K562 (cell line): Measurements from ENCODE around the gene RHBDF2. TPM values are rescaled to one million over a fixed set of nuclear protein-coding genes. Genes with fewer than 3 reads are reported as not detected.
A peak's percentile ranks its signal among the peaks of the same experiment; 100 is the strongest.

Experiments used
- ATAC-seq: fragments of 200-7000 bp; cut with Tn5 transposase; 3 replicates; pipeline ENCODE4 v1.9.1; 2020; ENCODE audit warnings: moderate library complexity
- BruUV-seq: library from RNA; stranded (reverse); fragments of 400-500 nt; replicated peaks from 2 replicates; lab custom pipeline; 2021; lab: Mats Ljungman, UMichigan
- CTCF ChIA-PET: fragments of 300-600 bp; formaldehyde crosslinking; extraction: SDS; loops from one replicate; lab custom pipeline; 2021; ENCODE audit warnings: low intra/inter-chr PET ratio; lab: Yijun Ruan, JAX
- POLR2A ChIA-PET: fragments of 300-600, 350-650 bp; sonication (Branson Sonifier 250); formaldehyde crosslinking; extraction: SDS; loops from one replicate; lab custom pipeline; 2021; ENCODE audit warnings: antibody characterized with exemption, inconsistent platforms; lab: Yijun Ruan, JAX
- DNase-seq, 4 experiments: peaks; one replicate each; pipeline versions ENCODE4 v3.0.0 to v3.0.0-alpha.2; 2011 to 2018; ENCODE audit warnings: low spot score in 3 of 4, mixed read lengths in 3 of 4; ENCODE audit errors: extremely low read depth in 1 of 4
- FAIRE-seq: peaks from 2 replicates; lab custom pipeline; 2011; peaks lifted over from hg19 to GRCh38; lab: Jason Lieb, UNC
- H2AFZ ChIP-seq: 2 replicates; pipeline ENCODE4 v1.6.0; 2011; ENCODE audit warnings: low read depth, low read length, control low read depth, inconsistent platforms
- H3K27ac ChIP-seq: fragments of 200-600 bp; 3 replicates; pipeline ENCODE4 v1.8.0; 2011; ENCODE audit warnings: low read depth, mild to moderate bottlenecking, control low read depth, inconsistent platforms, low read length, moderate library complexity, mixed read lengths; ENCODE audit errors: extremely low read depth
- H3K27me3 ChIP-seq, 2 experiments: fragments of 300-600 bp in 1 of 2; 2 replicates in 1 of 2; 3 replicates in 1 of 2; pipeline versions ENCODE4 v1.6.0 to v1.8.0; 2011; ENCODE audit warnings: inconsistent platforms in 2 of 2, low read length in 2 of 2, mild to moderate bottlenecking in 1 of 2, mixed read lengths in 1 of 2, moderate library complexity in 1 of 2; ENCODE audit not compliant: control insufficient read depth in 2 of 2, insufficient read depth in 2 of 2
- H3K36me3 ChIP-seq: fragments of 300-600 bp; 3 replicates; pipeline ENCODE4 v1.8.0; 2011; ENCODE audit warnings: mild to moderate bottlenecking, low read length, inconsistent platforms; ENCODE audit not compliant: control insufficient read depth, insufficient read depth
- H3K4me1 ChIP-seq, 2 experiments: fragments of 200-600 bp in 1 of 2; replicated peaks in 1 of 2; 2 replicates in 1 of 2; 3 replicates in 1 of 2; pipeline versions ENCODE4 v1.5.1 to v1.8.0; 2011; ENCODE audit warnings: inconsistent platforms in 2 of 2, low read length in 2 of 2, mild to moderate bottlenecking in 1 of 2, mixed read lengths in 1 of 2, moderate library complexity in 1 of 2; ENCODE audit not compliant: control insufficient read depth in 2 of 2, insufficient read depth in 2 of 2
- H3K4me2 ChIP-seq: 2 replicates; pipeline ENCODE4 v1.6.1; 2011; ENCODE audit warnings: low read length, control low read depth, inconsistent platforms, mixed read lengths; ENCODE audit not compliant: insufficient read depth
- H3K4me3 ChIP-seq: fragments of 200-600 bp; sonication (generic), shearing (Covaris generic); 2 replicates; pipeline ENCODE4 v1.5.1; 2016; ENCODE audit warnings: control low read depth, inconsistent platforms
- H3K79me2 ChIP-seq: fragments of 200-600 bp; 3 replicates; pipeline ENCODE4 v1.8.0; 2011; ENCODE audit warnings: low read length, inconsistent platforms; ENCODE audit not compliant: control insufficient read depth, insufficient read depth
- H3K9ac ChIP-seq, 2 experiments: 2 replicates each; pipeline versions ENCODE4 v1.6.0 to v1.6.1; 2011; ENCODE audit warnings: low read depth in 2 of 2, low read length in 2 of 2, control low read depth in 1 of 2, inconsistent platforms in 1 of 2, mild to moderate bottlenecking in 1 of 2, mixed read lengths in 1 of 2; ENCODE audit not compliant: insufficient read depth in 1 of 2
- H3K9me1 ChIP-seq: one replicate; pipeline ENCODE4 v1.6.0; 2011; ENCODE audit warnings: inconsistent platforms, mild to moderate bottlenecking, low read length, moderate library complexity; ENCODE audit not compliant: control insufficient read depth, insufficient read depth
- H3K9me3 ChIP-seq: replicated peaks from 2 replicates; pipeline ENCODE4 v1.5.1; 2011; ENCODE audit warnings: low read depth, low read length, inconsistent platforms; ENCODE audit not compliant: control insufficient read depth, insufficient read depth
- H4K20me1 ChIP-seq: replicated peaks from 2 replicates; pipeline ENCODE4 v1.6.1; 2011; ENCODE audit warnings: low read length, inconsistent platforms, mixed read lengths; ENCODE audit not compliant: control insufficient read depth, insufficient read depth
- BRCA1 ChIP-seq, 2 experiments: fragments of 450-650 bp in 1 of 2; sonication (generic) in 1 of 2; formaldehyde crosslinking in 1 of 2; IDR thresholded peaks; 2 replicates each; pipeline versions ENCODE4 v1.5.0 to v1.6.1; 2017 to 2020; ENCODE audit warnings: mild to moderate bottlenecking in 1 of 2, missing genetic modification reagents in 1 of 2
- BRD9 ChIP-seq: fragments of 450-650 bp; IDR thresholded peaks from 2 replicates; pipeline ENCODE4 v1.6.1; 2018; ENCODE audit warnings: low read depth; ENCODE audit not compliant: partially characterized antibody
- KDM1A ChIP-seq, 2 experiments: fragments of 450-650 bp; IDR thresholded peaks; 2 replicates each; pipeline ENCODE4 v1.6.1; 2016; ENCODE audit warnings: mild to moderate bottlenecking in 2 of 2
- MTA2 ChIP-seq: fragments of 450-650 bp; IDR thresholded peaks from 2 replicates; pipeline ENCODE4 v1.6.1; 2016; ENCODE audit warnings: low read depth
- PTTG1 ChIP-seq: fragments of 450-650 bp; IDR thresholded peaks from 2 replicates; pipeline ENCODE4 v1.6.1; 2016; ENCODE audit warnings: low read depth, mild to moderate bottlenecking, missing genetic modification characterization, missing compliant biosample characterization
- ZKSCAN8 ChIP-seq: fragments of 200-800 bp; sonication (Bioruptor generic); IDR thresholded peaks from 2 replicates; pipeline ENCODE4 v1.6.1; 2016; ENCODE audit warnings: missing genetic modification characterization, missing compliant biosample characterization
- WGBS: fragments of 100-300 bp; shearing (Covaris generic); methylation state at CpG from one replicate; pipeline ENCODE4 v1.1.6; 2016; ENCODE audit warnings: low coverage, mixed read lengths; ENCODE audit not compliant: insufficient coverage; ENCODE audit errors: missing lambda C conversion rate; 5-methylcytosine and 5-hydroxymethylcytosine counted together
- in situ Hi-C: fragments of 300-500 bp; cut with MboI; formaldehyde crosslinking; loops from 4 replicates; pipeline ENCODE4 v1.15.0; 2018; ENCODE audit warnings: inconsistent platforms, mixed read lengths
- intact Hi-C: fragments of 100-400 bp; cut with micrococcal nuclease; formaldehyde crosslinking; loops from 2 replicates; pipeline ENCODE4 v1.14.2; 2022
- polyA plus RNA-seq, 8 experiments: library from polyadenylated mRNA; depleted of rRNA in 4 of 8; stranded (reverse) in 5 of 8; unstranded in 3 of 8; fragments of >200 nt; fragmentation: Nextera tagmentation in 2 of 8; fragmentation: Illumina TruSeq in 1 of 8; extraction: Ambion mirVana in 2 of 8; extraction: Trizol in 1 of 8; gene quantifications; 2 replicates each; pipeline versions ENCODE4 v1.2.1 to v1.2.3, GENCODE V29; 2011 to 2014; ENCODE audit warnings: inconsistent platforms in 1 of 8, missing spikeins in 1 of 8
- total RNA-seq, 7 experiments: library from RNA; depleted of rRNA in 6 of 7; stranded (reverse); fragments of >200 nt in 6 of 7; fragmentation: Illumina TruSeq in 2 of 7; extraction: Trizol in 2 of 7; gene quantifications; 2 replicates each; pipeline versions ENCODE4 v1.2.1 to v1.2.3, GENCODE V29; 2011 to 2021; ENCODE audit warnings: low replicate concordance in 1 of 7
- TF ChIP-seq, protein P1 (sequence below): fragments of 250-450 bp; sonication (Bioruptor Pico); IDR thresholded peaks from 2 replicates; pipeline ENCODE4 v1.8.0; 2022; ENCODE audit warnings: inconsistent platforms
- TF ChIP-seq, protein P2 (sequence below), 2 experiments: fragments of 450-650 bp in 1 of 2; sonication (generic) in 1 of 2; formaldehyde crosslinking in 1 of 2; IDR thresholded peaks; 2 replicates each; pipeline versions ENCODE4 v1.7.1 to v1.9.0; 2016 to 2022; ENCODE audit warnings: inconsistent platforms in 1 of 2, mild to moderate bottlenecking in 1 of 2, missing genetic modification reagents in 1 of 2
- TF ChIP-seq, protein P3 (sequence below): IDR thresholded peaks from 2 replicates; pipeline ENCODE4 v1.6.1; 2016; ENCODE audit warnings: missing genetic modification characterization, missing compliant biosample characterization

RHBDF2 gene
- total and polyA plus RNA-seq, 9 of the 15 experiments (the other 6 are each of a cell fraction or from before 2014, with no cell fraction given): 0.04 to 2.8 (median 1.1) TPM

DNA sequence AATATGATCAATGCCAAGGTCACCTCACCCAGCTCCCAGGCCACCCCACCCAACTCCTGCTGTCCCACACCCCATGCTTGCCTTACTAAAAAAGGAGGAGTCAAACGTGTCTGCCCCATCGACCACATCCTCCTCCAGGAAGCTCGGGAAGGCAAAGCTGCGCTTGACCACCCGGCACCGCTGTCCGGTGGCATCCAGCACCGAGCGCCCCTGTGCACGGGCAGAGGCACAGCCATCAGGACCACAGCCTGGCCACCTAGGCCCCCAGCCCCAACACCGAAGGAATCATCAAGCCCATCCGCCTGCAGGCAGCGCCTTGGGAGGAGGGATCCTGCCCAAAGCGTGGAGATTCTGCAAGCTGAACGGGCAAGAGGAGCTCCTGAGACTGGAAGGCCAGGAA lies 23.6 kb downstream of the RHBDF2 start:
- intact Hi-C loops (no loop called here), in situ Hi-C loops (no loop called here)
- FAIRE-seq (no peak), DNase-seq (no peak), ATAC-seq (no peak)
- Histone ChIP-seq H3K4me1 (peaks cover 0 to 47% of the 10 kb centered on the region in 2 experiments; a peak in 2 of 5 replicates), H3K4me3 (no peak overlapping the region), H3K27me3 (peaks cover 8 to 42% of the 10 kb centered on the region in 2 experiments; a peak in 4 of 5 replicates), H2AFZ (no peak overlapping the region), H3K36me3 (no peaks in the 10 kb centered on the region), H3K27ac (no peak overlapping the region), H3K9me1 (peaks cover 1% of the 10 kb centered on the region), H3K9me3 (no peaks in the 10 kb centered on the region), H3K4me2 (no peak overlapping the region), H4K20me1 (peaks cover 3% of the 10 kb centered on the region; the same call in 1 of the 2 replicates), H3K9ac (peak overlapping the region in 1 of 2 experiments; percentile 26; a peak in 1 of 4 replicates), H3K79me2 (no peaks in the 10 kb centered on the region)
- WGBS: 20% methylated on average over 15 of the region's 15 CpGs
- no TSS peak for BruUV-seq
- CTCF ChIA-PET: no interaction called here
- POLR2A ChIA-PET: interaction anchor here (1.5 to 1.8 kb wide), 2 partner anchors 12 to 22 kb away, joined by 3 to 4 read pairs; no protein-coding TSS in a partner anchor
- TF ChIP-seq, protein P1, sequence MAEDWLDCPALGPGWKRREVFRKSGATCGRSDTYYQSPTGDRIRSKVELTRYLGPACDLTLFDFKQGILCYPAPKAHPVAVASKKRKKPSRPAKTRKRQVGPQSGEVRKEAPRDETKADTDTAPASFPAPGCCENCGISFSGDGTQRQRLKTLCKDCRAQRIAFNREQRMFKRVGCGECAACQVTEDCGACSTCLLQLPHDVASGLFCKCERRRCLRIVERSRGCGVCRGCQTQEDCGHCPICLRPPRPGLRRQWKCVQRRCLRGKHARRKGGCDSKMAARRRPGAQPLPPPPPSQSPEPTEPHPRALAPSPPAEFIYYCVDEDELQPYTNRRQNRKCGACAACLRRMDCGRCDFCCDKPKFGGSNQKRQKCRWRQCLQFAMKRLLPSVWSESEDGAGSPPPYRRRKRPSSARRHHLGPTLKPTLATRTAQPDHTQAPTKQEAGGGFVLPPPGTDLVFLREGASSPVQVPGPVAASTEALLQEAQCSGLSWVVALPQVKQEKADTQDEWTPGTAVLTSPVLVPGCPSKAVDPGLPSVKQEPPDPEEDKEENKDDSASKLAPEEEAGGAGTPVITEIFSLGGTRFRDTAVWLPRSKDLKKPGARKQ (CRISPR knock-in tag): no peak
- TF ChIP-seq KDM1A (IDR thresholded peaks at IDR 0.05): no peak
- TF ChIP-seq PTTG1 (tag): no peak
- no peak for TF ChIP-seq BRCA1 (IDR thresholded peaks at IDR 0.05)
- TF ChIP-seq BRCA1 (CRISPR knock-in tag; IDR thresholded peaks at IDR 0.05): no peak
- TF ChIP-seq, protein P2, sequence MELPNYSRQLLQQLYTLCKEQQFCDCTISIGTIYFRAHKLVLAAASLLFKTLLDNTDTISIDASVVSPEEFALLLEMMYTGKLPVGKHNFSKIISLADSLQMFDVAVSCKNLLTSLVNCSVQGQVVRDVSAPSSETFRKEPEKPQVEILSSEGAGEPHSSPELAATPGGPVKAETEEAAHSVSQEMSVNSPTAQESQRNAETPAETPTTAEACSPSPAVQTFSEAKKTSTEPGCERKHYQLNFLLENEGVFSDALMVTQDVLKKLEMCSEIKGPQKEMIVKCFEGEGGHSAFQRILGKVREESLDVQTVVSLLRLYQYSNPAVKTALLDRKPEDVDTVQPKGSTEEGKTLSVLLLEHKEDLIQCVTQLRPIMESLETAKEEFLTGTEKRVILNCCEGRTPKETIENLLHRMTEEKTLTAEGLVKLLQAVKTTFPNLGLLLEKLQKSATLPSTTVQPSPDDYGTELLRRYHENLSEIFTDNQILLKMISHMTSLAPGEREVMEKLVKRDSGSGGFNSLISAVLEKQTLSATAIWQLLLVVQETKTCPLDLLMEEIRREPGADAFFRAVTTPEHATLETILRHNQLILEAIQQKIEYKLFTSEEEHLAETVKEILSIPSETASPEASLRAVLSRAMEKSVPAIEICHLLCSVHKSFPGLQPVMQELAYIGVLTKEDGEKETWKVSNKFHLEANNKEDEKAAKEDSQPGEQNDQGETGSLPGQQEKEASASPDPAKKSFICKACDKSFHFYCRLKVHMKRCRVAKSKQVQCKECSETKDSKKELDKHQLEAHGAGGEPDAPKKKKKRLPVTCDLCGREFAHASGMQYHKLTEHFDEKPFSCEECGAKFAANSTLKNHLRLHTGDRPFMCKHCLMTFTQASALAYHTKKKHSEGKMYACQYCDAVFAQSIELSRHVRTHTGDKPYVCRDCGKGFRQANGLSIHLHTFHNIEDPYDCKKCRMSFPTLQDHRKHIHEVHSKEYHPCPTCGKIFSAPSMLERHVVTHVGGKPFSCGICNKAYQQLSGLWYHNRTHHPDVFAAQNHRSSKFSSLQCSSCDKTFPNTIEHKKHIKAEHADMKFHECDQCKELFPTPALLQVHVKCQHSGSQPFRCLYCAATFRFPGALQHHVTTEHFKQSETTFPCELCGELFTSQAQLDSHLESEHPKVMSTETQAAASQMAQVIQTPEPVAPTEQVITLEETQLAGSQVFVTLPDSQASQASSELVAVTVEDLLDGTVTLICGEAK (IDR thresholded peaks at IDR 0.05): no peak
- TF ChIP-seq, protein P2 (CRISPR knock-in tag; IDR thresholded peaks at IDR 0.05): no peak
- TF ChIP-seq, protein P3, sequence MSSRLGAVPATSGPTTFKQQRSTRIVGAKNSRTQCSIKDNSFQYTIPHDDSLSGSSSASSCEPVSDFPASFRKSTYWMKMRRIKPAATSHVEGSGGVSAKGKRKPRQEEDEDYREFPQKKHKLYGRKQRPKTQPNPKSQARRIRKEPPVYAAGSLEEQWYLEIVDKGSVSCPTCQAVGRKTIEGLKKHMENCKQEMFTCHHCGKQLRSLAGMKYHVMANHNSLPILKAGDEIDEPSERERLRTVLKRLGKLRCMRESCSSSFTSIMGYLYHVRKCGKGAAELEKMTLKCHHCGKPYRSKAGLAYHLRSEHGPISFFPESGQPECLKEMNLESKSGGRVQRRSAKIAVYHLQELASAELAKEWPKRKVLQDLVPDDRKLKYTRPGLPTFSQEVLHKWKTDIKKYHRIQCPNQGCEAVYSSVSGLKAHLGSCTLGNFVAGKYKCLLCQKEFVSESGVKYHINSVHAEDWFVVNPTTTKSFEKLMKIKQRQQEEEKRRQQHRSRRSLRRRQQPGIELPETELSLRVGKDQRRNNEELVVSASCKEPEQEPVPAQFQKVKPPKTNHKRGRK: no peak
- no peak for TF ChIP-seq BRD9
- TF ChIP-seq ZKSCAN8: no peak
- no peak for TF ChIP-seq MTA2
